Measurements from ENCODE around the gene SEMA4F.
"Not testable (repeated sequence)": the region's sequence is repeated elsewhere in the genome, so short reads cannot be mapped to it uniquely, and the experiment has no call there.

SEMA4F gene

GRCh38 chr2:74625658-74626425 lies 28.2 kb upstream of the SEMA4F start:
- TF ChIP-seq CTCF (IDR thresholded peaks at IDR 0.05; ENCODE audit: insufficient read depth, low read depth, low read length, missing control alignments), result no peak
- no peak for DNase-seq (ENCODE audit: low read depth)
- H3K4me3 ChIP-seq (ENCODE audit: low read depth, low read length), result no peak overlapping the region

GRCh38 chr2:74628538-74629105 lies 25.4 kb upstream of the SEMA4F start:
- no peak overlapping the region for H3K4me3 ChIP-seq (ENCODE audit: low read depth, low read length)
- DNase-seq (ENCODE audit: low read depth), result no peak
- no peak for TF ChIP-seq CTCF (IDR thresholded peaks at IDR 0.05; ENCODE audit: insufficient read depth, low read depth, low read length, missing control alignments)

GRCh38 chr2:74630454-74630853 lies 23.6 kb upstream of the SEMA4F start:
- H3K4me3 ChIP-seq (ENCODE audit: low read depth, low read length); DNase-seq (ENCODE audit: low read depth): not testable (repeated sequence)

- TF ChIP-seq CTCF (IDR thresholded peaks at IDR 0.05; ENCODE audit: insufficient read depth, low read depth, low read length, missing control alignments), result no peak
- no peak overlapping the region for H3K4me3 ChIP-seq (ENCODE audit: low read depth, low read length)
- no peak for DNase-seq (ENCODE audit: low read depth)
Measured at GRCh38 chr2:74632209-74632938, 21.7 kb upstream of the SEMA4F start.

- no peak for DNase-seq (ENCODE audit: low read depth)
- no peak overlapping the region for H3K4me3 ChIP-seq (ENCODE audit: low read depth, low read length)
- TF ChIP-seq CTCF (IDR thresholded peaks at IDR 0.05; ENCODE audit: insufficient read depth, low read depth, low read length, missing control alignments), result no peak
Measured at GRCh38 chr2:74632939-74633312, 21.1 kb upstream of the SEMA4F start.

- no peak overlapping the region for H3K4me3 ChIP-seq (ENCODE audit: low read depth, low read length)
- DNase-seq (ENCODE audit: low read depth), result no peak
- no peak for TF ChIP-seq CTCF (IDR thresholded peaks at IDR 0.05; ENCODE audit: insufficient read depth, low read depth, low read length, missing control alignments)
Measured at GRCh38 chr2:74639550-74639949, 14.5 kb upstream of the SEMA4F start.

GRCh38 chr2:74645344-74645743 lies 8.7 kb upstream of the SEMA4F start:
- TF ChIP-seq CTCF (IDR thresholded peaks at IDR 0.05; ENCODE audit: insufficient read depth, low read depth, low read length, missing control alignments), result no peak
- no peak overlapping the region for H3K4me3 ChIP-seq (ENCODE audit: low read depth, low read length)
- DNase-seq (ENCODE audit: low read depth), result no peak

All from GM12865 (cell line).